Retina (tissue), 1 donor: ENCODE data around the gene LRMDA.
"Not testable (repeated sequence)": the region's sequence is repeated elsewhere in the genome, so short reads cannot be mapped to it uniquely, and the experiment has no call there.

Experiments
- DNase-seq: peaks from one replicate; pipeline ENCODE4 v3.0.0-alpha.2; 2016

The LRMDA gene

GRCh38 chr10:76497666-76498065 lies 1066.2 kb downstream of the LRMDA start:
- no peak for DNase-seq

GRCh38 chr10:76504823-76505222 lies 1073.4 kb downstream of the LRMDA start:
- DNase-seq, result no peak

GRCh38 chr10:76509446-76509845 lies 1078.0 kb downstream of the LRMDA start:
- DNase-seq, result no peak

GRCh38 chr10:76514321-76514720 lies 1082.9 kb downstream of the LRMDA start:
- no peak for DNase-seq

- no peak for DNase-seq
Observed at GRCh38 chr10:76514869-76515268, 1083.4 kb downstream of the LRMDA start.

- peak; percentile 26 for DNase-seq
Observed at GRCh38 chr10:76522547-76522946, 1091.1 kb downstream of the LRMDA start.

GRCh38 chr10:76523246-76523645 lies 1091.8 kb downstream of the LRMDA start:
- no peak for DNase-seq

- no peak for DNase-seq
Observed at GRCh38 chr10:76523791-76524351, 1092.4 kb downstream of the LRMDA start.

GRCh38 chr10:76526833-76527232 lies 1095.4 kb downstream of the LRMDA start:
- DNase-seq, result not testable (repeated sequence)

GRCh38 chr10:76540331-76540730 lies 1108.9 kb downstream of the LRMDA start:
- no peak for DNase-seq

GRCh38 chr10:76540786-76541185 lies 1109.4 kb downstream of the LRMDA start:
- no peak for DNase-seq

- no peak for DNase-seq
Observed at GRCh38 chr10:76541852-76542251, 1110.4 kb downstream of the LRMDA start.

GRCh38 chr10:76542307-76542930 lies 1111.0 kb downstream of the LRMDA start:
- DNase-seq, result no peak

- no peak for DNase-seq
Observed at GRCh38 chr10:76543655-76544054, 1112.2 kb downstream of the LRMDA start.

GRCh38 chr10:76544789-76545188 lies 1113.4 kb downstream of the LRMDA start:
- DNase-seq, result no peak

GRCh38 chr10:76546411-76546810 lies 1115.0 kb downstream of the LRMDA start:
- no peak for DNase-seq

- DNase-seq, result peak; percentile 85
Observed at GRCh38 chr10:76547352-76547972, 1116.0 kb downstream of the LRMDA start.

- no peak for DNase-seq
Observed at GRCh38 chr10:76548716-76549115, 1117.3 kb downstream of the LRMDA start.

GRCh38 chr10:76549171-76549570 lies 1117.7 kb downstream of the LRMDA start:
- DNase-seq, result no peak

GRCh38 chr10:76550806-76551205 lies 1119.4 kb downstream of the LRMDA start:
- no peak for DNase-seq

GRCh38 chr10:76552091-76552873 lies 1120.9 kb downstream of the LRMDA start:
- no peak for DNase-seq

- DNase-seq, result peak; percentile 45
Observed at GRCh38 chr10:76553263-76554032, 1122.0 kb downstream of the LRMDA start.

- DNase-seq, result peak; percentile 35
Observed at GRCh38 chr10:76554033-76554408, 1122.6 kb downstream of the LRMDA start.
